Testis (tissue), 2 donors: Measurements from ENCODE around the gene SLC23A2.

ENCODE experiments used
- CTCF ChIP-seq, 3 experiments: fragments of 450-650 bp in 2 of 3; fragments of 200-600 bp in 1 of 3; sonication (generic) in 1 of 3; IDR thresholded peaks; one replicate each; pipeline ENCODE4 v1.5.1; 2016 to 2019; ENCODE audit warnings: antibody characterized with exemption in 3 of 3, mild to moderate bottlenecking in 2 of 3, moderate library complexity in 1 of 3
- POLR2A ChIP-seq: fragments of 450-650 bp; IDR thresholded peaks from one replicate; pipeline ENCODE4 v1.6.1; 2017; ENCODE audit warnings: antibody characterized with exemption, mild to moderate bottlenecking, moderate library complexity

- no peak for TF ChIP-seq CTCF (IDR thresholded peaks at IDR 0.05)
- no peak for TF ChIP-seq POLR2A
Measured at GRCh38 chr20:4805663-4806449, 195.5 kb downstream of the SLC23A2 start.
